Esophagus muscularis mucosa (tissue), 3 donors: ENCODE measurements around the gene ZNF516.

Experiments
- POLR2A ChIP-seq: fragments of 450-650 bp; IDR thresholded peaks from one replicate; pipeline ENCODE4 v1.6.1; 2017; ENCODE audit warnings: antibody characterized with exemption, moderate library complexity, mild to moderate bottlenecking, low read depth
- TF ChIP-seq, protein P1 (sequence below), 3 experiments: fragments of 200-600 bp in 2 of 3; fragments of 450-650 bp in 1 of 3; sonication (generic) in 2 of 3; IDR thresholded peaks; one replicate each; pipeline ENCODE4 v1.5.1; 2017 to 2019; ENCODE audit warnings: antibody characterized with exemption in 3 of 3, mild to moderate bottlenecking in 2 of 3, moderate library complexity in 1 of 3

DNA sequence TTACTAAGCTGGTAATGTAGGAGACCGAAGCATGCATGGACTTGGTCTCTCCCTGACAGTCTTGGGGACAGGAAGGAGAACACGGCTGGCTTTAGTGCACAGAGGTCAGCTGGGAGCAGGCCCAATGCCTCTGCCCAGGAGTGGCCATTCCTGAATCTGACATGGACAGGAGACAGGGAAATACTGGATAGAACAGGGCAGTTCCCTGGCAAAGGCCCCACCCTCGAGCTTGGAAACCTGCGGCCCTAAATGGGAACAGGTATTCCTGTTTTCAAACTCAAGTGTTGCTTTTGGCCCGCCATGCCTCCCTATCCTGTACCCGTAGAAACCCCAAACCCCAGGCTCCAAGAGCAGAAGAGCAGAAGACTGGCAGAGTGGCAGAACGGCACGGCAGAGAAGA lies 107.4 kb downstream of the ZNF516 start:
- TF ChIP-seq POLR2A = no peak
- TF ChIP-seq, protein P1, sequence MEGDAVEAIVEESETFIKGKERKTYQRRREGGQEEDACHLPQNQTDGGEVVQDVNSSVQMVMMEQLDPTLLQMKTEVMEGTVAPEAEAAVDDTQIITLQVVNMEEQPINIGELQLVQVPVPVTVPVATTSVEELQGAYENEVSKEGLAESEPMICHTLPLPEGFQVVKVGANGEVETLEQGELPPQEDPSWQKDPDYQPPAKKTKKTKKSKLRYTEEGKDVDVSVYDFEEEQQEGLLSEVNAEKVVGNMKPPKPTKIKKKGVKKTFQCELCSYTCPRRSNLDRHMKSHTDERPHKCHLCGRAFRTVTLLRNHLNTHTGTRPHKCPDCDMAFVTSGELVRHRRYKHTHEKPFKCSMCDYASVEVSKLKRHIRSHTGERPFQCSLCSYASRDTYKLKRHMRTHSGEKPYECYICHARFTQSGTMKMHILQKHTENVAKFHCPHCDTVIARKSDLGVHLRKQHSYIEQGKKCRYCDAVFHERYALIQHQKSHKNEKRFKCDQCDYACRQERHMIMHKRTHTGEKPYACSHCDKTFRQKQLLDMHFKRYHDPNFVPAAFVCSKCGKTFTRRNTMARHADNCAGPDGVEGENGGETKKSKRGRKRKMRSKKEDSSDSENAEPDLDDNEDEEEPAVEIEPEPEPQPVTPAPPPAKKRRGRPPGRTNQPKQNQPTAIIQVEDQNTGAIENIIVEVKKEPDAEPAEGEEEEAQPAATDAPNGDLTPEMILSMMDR (IDR thresholded peaks at IDR 0.05) = no peak
